ENCODE measurements around the gene TNFAIP1.

Gene TNFAIP1

DNA sequence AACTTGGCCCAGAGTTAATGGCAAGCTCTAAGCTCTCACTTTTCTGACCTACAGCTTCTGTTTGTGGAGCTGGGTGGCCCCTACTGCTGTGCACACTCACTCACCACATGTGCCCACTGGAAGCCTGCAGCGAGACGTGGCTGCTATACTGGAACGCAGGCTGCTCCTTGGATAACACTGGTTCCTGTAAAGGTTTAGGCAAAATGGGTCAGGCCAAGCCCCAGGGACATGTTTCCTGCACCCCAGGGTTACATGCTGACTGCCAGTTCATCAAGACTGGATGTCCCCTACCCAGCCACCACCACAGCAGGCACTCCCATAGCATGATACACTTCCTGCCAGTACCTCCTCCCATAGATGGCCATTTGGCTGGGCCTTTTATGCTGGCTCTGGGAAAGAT lies 13.4 kb downstream of the TNFAIP1 start:
- H3K27ac ChIP-seq (replicated peaks; ENCODE audit: low read length) = no peak overlapping the region
- H3K18ac ChIP-seq (ENCODE audit: low read length) = no peak overlapping the region
- H3K36me3 ChIP-seq (replicated peaks in 1 of 2; ENCODE audit: control insufficient read depth in 2 of 2, insufficient read depth in 2 of 2, low read length in 2 of 2) = peaks cover 66 to 97% of the 10 kb centered on the region in 2 donors
- H2AFZ ChIP-seq (ENCODE audit: low read length) = no peak overlapping the region
- no peak overlapping the region for H2BK5ac ChIP-seq (ENCODE audit: low read length)
- peaks cover 0 to 6% of the 10 kb centered on the region in 2 donors for H3K4me1 ChIP-seq (ENCODE audit: control insufficient read depth in 2 of 2, insufficient read depth in 1 of 2, low read depth in 1 of 2, low read length in 2 of 2)
- H3K9ac ChIP-seq (ENCODE audit: low read depth, low read length, poor library complexity) = no peak overlapping the region
- no peak overlapping the region for H4K91ac ChIP-seq (ENCODE audit: low read depth, low read length, poor library complexity)
- H4K8ac ChIP-seq (ENCODE audit: low read depth, low read length) = no peak overlapping the region
- H2AK5ac ChIP-seq (ENCODE audit: low read depth, low read length) = no peak overlapping the region
- no peak overlapping the region for H3K4ac ChIP-seq (ENCODE audit: low read length)
- H3K27me3 ChIP-seq (ENCODE audit: control insufficient read depth in 3 of 3, insufficient read depth in 3 of 3, low read depth in 1 of 3, low read length in 3 of 3) = no peaks in the 10 kb centered on the region
- H3K4me3 ChIP-seq (ENCODE audit: low read length in 2 of 2) = no peak overlapping the region
- no peak overlapping the region for H2BK12ac ChIP-seq (ENCODE audit: low read length)
- no peak overlapping the region for H2BK120ac ChIP-seq (ENCODE audit: low read depth, low read length)
- no CpG with 5 or more reads among the region's 3 CpGs for WGBS, 2 donors (ENCODE audit: extremely low coverage in 2 of 2, insufficient read length in 2 of 2, insufficient replicate concordance in 1 of 2)
- no peak overlapping the region for H3K4me2 ChIP-seq (ENCODE audit: insufficient read depth, low read length, poor library complexity, severe bottlenecking)
- no peaks in the 10 kb centered on the region for H3K9me3 ChIP-seq (replicated peaks in 1 of 2; ENCODE audit: control insufficient read depth in 2 of 2, insufficient read depth in 1 of 2, low read depth in 1 of 2, low read length in 2 of 2)
- H2BK15ac ChIP-seq (ENCODE audit: low read length) = no peak overlapping the region
- H3K14ac ChIP-seq (ENCODE audit: low read length) = no peak overlapping the region
- peaks cover 2% of the 10 kb centered on the region for H3K79me1 ChIP-seq (ENCODE audit: low read depth, low read length)
- DNase-seq (ENCODE audit: low spot score) = no peak
- H3K23ac ChIP-seq (ENCODE audit: low read depth, low read length, poor library complexity) = no peak overlapping the region

DNA sequence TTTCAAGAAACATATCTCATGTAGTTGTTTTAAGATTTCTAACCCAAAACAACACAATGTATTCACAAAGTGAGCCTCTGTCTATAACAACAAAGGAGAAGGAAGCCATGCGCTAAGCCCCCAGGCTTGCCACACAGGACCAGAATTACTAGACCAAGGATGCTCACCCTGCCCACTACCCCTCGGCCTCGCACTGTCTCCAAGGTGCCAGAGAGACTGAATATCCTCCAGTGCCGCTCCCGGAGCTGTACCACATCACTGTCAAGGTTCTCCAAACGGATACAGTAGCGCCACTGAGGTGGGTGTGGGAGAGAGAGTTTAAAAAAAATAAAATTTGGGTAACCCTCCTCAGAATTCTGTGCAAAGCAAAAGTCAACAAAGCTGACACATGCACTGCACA lies 14.7 kb downstream of the TNFAIP1 start:
- Histone ChIP-seq H3K27ac (replicated peaks; ENCODE audit: low read length) (no peak overlapping the region), H3K4ac (ENCODE audit: low read length) (no peak overlapping the region), H3K23ac (ENCODE audit: low read depth, low read length, poor library complexity) (no peak overlapping the region), H3K9me3 (replicated peaks in 1 of 2; ENCODE audit: control insufficient read depth in 2 of 2, insufficient read depth in 1 of 2, low read depth in 1 of 2, low read length in 2 of 2) (no peaks in the 10 kb centered on the region), H2BK12ac (ENCODE audit: low read length) (no peak overlapping the region), H3K9ac (ENCODE audit: low read depth, low read length, poor library complexity) (no peak overlapping the region), H2BK120ac (ENCODE audit: low read depth, low read length) (no peak overlapping the region), H4K91ac (ENCODE audit: low read depth, low read length, poor library complexity) (no peak overlapping the region), H3K18ac (ENCODE audit: low read length) (no peak overlapping the region), H2BK5ac (ENCODE audit: low read length) (no peak overlapping the region), H3K79me1 (ENCODE audit: low read depth, low read length) (peaks cover 2% of the 10 kb centered on the region), H2BK15ac (ENCODE audit: low read length) (no peak overlapping the region), H2AFZ (ENCODE audit: low read length) (no peak overlapping the region), H3K4me1 (ENCODE audit: control insufficient read depth in 2 of 2, insufficient read depth in 1 of 2, low read depth in 1 of 2, low read length in 2 of 2) (peaks cover 0 to 6% of the 10 kb centered on the region in 2 donors), H3K4me2 (ENCODE audit: insufficient read depth, low read length, poor library complexity, severe bottlenecking) (no peak overlapping the region), H3K27me3 (ENCODE audit: control insufficient read depth in 3 of 3, insufficient read depth in 3 of 3, low read depth in 1 of 3, low read length in 3 of 3) (no peaks in the 10 kb centered on the region), H2AK5ac (ENCODE audit: low read depth, low read length) (no peak overlapping the region), H3K4me3 (ENCODE audit: low read length in 2 of 2) (no peak overlapping the region), H3K14ac (ENCODE audit: low read length) (no peak overlapping the region), H4K8ac (ENCODE audit: low read depth, low read length) (no peak overlapping the region), H3K36me3 (replicated peaks in 1 of 2; ENCODE audit: control insufficient read depth in 2 of 2, insufficient read depth in 2 of 2, low read length in 2 of 2) (peaks cover 63 to 97% of the 10 kb centered on the region in 2 donors)
- no CpG with 5 or more reads among the region's 7 CpGs for WGBS, 2 donors (ENCODE audit: extremely low coverage in 2 of 2, insufficient read length in 2 of 2, insufficient replicate concordance in 1 of 2)
- DNase-seq (ENCODE audit: low spot score) = no peak

DNA sequence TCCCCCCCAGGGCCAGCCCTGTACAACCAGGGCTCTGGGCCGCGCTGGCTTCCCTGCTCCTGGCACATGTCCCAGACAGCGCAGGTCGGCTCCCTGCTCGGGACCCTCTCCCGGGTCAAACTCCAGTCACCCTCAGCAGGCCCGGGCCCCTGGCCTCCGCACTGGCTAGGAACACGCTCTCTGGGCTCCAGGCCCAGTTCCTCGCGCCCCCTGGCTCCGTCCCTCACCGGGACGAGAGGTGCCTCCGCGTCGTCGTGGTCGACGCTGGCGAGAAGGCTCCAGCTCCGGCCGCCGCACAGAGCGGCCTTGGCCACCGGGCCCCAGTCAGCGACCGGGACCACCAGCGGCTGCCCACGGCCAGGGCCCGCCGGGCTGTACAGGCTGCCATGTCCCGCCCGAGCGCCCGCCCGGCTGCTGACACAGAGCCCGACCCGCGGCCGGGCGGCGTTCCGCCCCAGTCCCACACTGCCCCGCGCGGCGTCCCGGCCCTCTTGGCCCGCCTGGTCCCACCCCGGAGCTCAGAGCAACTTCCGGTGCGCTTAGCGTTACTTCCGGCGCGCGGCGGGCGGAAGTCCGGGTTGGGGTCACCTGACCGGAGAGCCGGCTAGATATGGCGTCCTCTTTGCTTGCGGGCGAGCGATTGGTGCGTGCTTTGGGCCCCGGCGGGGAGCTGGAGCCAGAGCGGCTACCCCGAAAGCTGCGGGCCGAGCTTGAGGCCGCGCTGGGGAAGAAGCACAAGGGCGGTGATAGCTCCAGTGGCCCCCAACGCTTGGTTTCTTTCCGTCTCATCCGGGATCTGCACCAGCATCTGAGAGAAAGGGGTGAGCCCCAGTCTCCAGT lies 21.7 kb downstream of the TNFAIP1 start, which contains the start of gene POLDIP2:
POLDIP2 (minus strand) TSS at position 467 of the 840 bp plus-strand sequence; CDS start at position 388, 79 bp downstream.
- peak within 1 kb of the TSS; percentile 87 for H2AFZ ChIP-seq (ENCODE audit: low read length)
- peak within 1 kb of the TSS; percentile 85 to 95 for H3K4me3 ChIP-seq (ENCODE audit: low read length in 2 of 2)
- WGBS, 2 donors (ENCODE audit: extremely low coverage in 2 of 2, insufficient read length in 2 of 2, insufficient replicate concordance in 1 of 2) = no CpG with 5 or more reads among the region's 80 CpGs
- peak within 1 kb of the TSS; percentile 96 for H3K9ac ChIP-seq (ENCODE audit: low read depth, low read length, poor library complexity)
- peaks cover 9% of the 10 kb centered on the region for H3K79me1 ChIP-seq (ENCODE audit: low read depth, low read length)
- no peak within 1 kb of the TSS for H2BK15ac ChIP-seq (ENCODE audit: low read length)
- H3K4ac ChIP-seq (ENCODE audit: low read length) = no peak within 1 kb of the TSS
- peak within 1 kb of the TSS; percentile 44 for H2BK5ac ChIP-seq (ENCODE audit: low read length)
- no peak within 1 kb of the TSS for H4K8ac ChIP-seq (ENCODE audit: low read depth, low read length)
- H3K9me3 ChIP-seq (replicated peaks in 1 of 2; ENCODE audit: control insufficient read depth in 2 of 2, insufficient read depth in 1 of 2, low read depth in 1 of 2, low read length in 2 of 2) = no peaks in the 10 kb centered on the region
- H2BK12ac ChIP-seq (ENCODE audit: low read length) = no peak within 1 kb of the TSS
- no peak within 1 kb of the TSS for H3K14ac ChIP-seq (ENCODE audit: low read length)
- peak within 1 kb of the TSS; percentile 92 for H3K18ac ChIP-seq (ENCODE audit: low read length)
- peak within 1 kb of the TSS; percentile 76 for H3K4me2 ChIP-seq (ENCODE audit: insufficient read depth, low read length, poor library complexity, severe bottlenecking)
- no peak within 1 kb of the TSS for H3K27ac ChIP-seq (replicated peaks; ENCODE audit: low read length)
- H3K23ac ChIP-seq (ENCODE audit: low read depth, low read length, poor library complexity) = peak within 1 kb of the TSS; percentile 80
- no peak within 1 kb of the TSS for H4K91ac ChIP-seq (ENCODE audit: low read depth, low read length, poor library complexity)
- no peaks in the 10 kb centered on the region for H3K27me3 ChIP-seq (ENCODE audit: control insufficient read depth in 3 of 3, insufficient read depth in 3 of 3, low read depth in 1 of 3, low read length in 3 of 3)
- no peak within 1 kb of the TSS for H2BK120ac ChIP-seq (ENCODE audit: low read depth, low read length)
- H3K36me3 ChIP-seq (replicated peaks in 1 of 2; ENCODE audit: control insufficient read depth in 2 of 2, insufficient read depth in 2 of 2, low read length in 2 of 2) = peaks cover 32 to 63% of the 10 kb centered on the region in 2 donors
- peak within 1 kb of the TSS; percentile 76 for H2AK5ac ChIP-seq (ENCODE audit: low read depth, low read length)
- peaks cover 4 to 6% of the 10 kb centered on the region in 2 donors for H3K4me1 ChIP-seq (ENCODE audit: control insufficient read depth in 2 of 2, insufficient read depth in 1 of 2, low read depth in 1 of 2, low read length in 2 of 2)
- peak; percentile 88 for DNase-seq (ENCODE audit: low spot score)

DNA sequence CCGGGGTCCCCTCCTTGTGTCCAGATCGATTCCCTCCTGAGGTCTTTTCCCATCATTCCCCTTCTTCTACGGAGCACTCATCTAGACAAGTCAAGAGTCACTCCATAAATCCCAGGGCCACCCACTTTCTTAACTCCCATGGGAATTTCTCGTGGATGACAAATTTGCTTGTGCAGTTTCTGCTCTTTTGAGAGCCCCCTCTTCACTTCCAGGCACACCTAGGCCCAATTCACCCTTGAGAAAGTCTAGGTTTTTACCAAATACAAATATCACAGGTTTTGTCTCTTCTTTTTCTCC lies 22.3 kb downstream of the TNFAIP1 start:
- H2AFZ ChIP-seq (ENCODE audit: low read length) = peak overlapping the region; percentile 87
- DNase-seq (ENCODE audit: low spot score) = no peak
- peak overlapping the region; percentile 85 to 91 for H3K4me3 ChIP-seq (ENCODE audit: low read length in 2 of 2)
- H3K18ac ChIP-seq (ENCODE audit: low read length) = no peak overlapping the region
- no peak overlapping the region for H2AK5ac ChIP-seq (ENCODE audit: low read depth, low read length)
- H3K27ac ChIP-seq (replicated peaks; ENCODE audit: low read length) = no peak overlapping the region
- H3K4ac ChIP-seq (ENCODE audit: low read length) = no peak overlapping the region
- no peak overlapping the region for H2BK15ac ChIP-seq (ENCODE audit: low read length)
- no peak overlapping the region for H2BK12ac ChIP-seq (ENCODE audit: low read length)
- no peak overlapping the region for H2BK120ac ChIP-seq (ENCODE audit: low read depth, low read length)
- H3K9me3 ChIP-seq (replicated peaks in 1 of 2; ENCODE audit: control insufficient read depth in 2 of 2, insufficient read depth in 1 of 2, low read depth in 1 of 2, low read length in 2 of 2) = no peaks in the 10 kb centered on the region
- peaks cover 9% of the 10 kb centered on the region for H3K79me1 ChIP-seq (ENCODE audit: low read depth, low read length)
- no peak overlapping the region for H2BK5ac ChIP-seq (ENCODE audit: low read length)
- no peak overlapping the region for H3K14ac ChIP-seq (ENCODE audit: low read length)
- H4K91ac ChIP-seq (ENCODE audit: low read depth, low read length, poor library complexity) = no peak overlapping the region
- peaks cover 4 to 6% of the 10 kb centered on the region in 2 donors for H3K4me1 ChIP-seq (ENCODE audit: control insufficient read depth in 2 of 2, insufficient read depth in 1 of 2, low read depth in 1 of 2, low read length in 2 of 2)
- no peaks in the 10 kb centered on the region for H3K27me3 ChIP-seq (ENCODE audit: control insufficient read depth in 3 of 3, insufficient read depth in 3 of 3, low read depth in 1 of 3, low read length in 3 of 3)
- H4K8ac ChIP-seq (ENCODE audit: low read depth, low read length) = no peak overlapping the region
- H3K23ac ChIP-seq (ENCODE audit: low read depth, low read length, poor library complexity) = no peak overlapping the region
- peak overlapping the region; percentile 63 for H3K4me2 ChIP-seq (ENCODE audit: insufficient read depth, low read length, poor library complexity, severe bottlenecking)
- H3K36me3 ChIP-seq (replicated peaks in 1 of 2; ENCODE audit: control insufficient read depth in 2 of 2, insufficient read depth in 2 of 2, low read length in 2 of 2) = peaks cover 32 to 64% of the 10 kb centered on the region in 2 donors
- peak overlapping the region; percentile 89 for H3K9ac ChIP-seq (ENCODE audit: low read depth, low read length, poor library complexity)
- no CpG with 5 or more reads among the region's 4 CpGs for WGBS, 2 donors (ENCODE audit: extremely low coverage in 2 of 2, insufficient read length in 2 of 2, insufficient replicate concordance in 1 of 2)
